ENCODE data around the gene SCN4B.

DNA sequence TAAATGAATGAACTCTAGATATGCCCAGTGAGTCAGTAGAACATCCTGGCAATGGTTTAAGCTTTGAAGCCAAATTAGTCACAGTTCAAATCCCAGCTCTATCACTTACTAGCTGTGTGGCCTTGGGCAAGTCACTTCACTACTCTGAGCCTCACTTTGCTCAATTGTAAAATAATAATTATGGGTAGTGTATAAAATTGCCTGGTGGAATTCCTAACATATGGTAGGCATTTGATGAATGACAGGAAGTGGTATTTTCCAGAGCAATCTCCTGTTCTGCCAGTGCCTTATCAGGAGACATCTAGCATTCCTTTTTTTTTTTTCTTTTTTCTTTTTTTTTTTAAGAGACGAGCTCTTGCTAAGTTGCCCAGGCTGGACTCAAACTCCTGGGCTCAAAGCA lies 13.0 kb downstream of the SCN4B start:
- TF ChIP-seq, protein P1, sequence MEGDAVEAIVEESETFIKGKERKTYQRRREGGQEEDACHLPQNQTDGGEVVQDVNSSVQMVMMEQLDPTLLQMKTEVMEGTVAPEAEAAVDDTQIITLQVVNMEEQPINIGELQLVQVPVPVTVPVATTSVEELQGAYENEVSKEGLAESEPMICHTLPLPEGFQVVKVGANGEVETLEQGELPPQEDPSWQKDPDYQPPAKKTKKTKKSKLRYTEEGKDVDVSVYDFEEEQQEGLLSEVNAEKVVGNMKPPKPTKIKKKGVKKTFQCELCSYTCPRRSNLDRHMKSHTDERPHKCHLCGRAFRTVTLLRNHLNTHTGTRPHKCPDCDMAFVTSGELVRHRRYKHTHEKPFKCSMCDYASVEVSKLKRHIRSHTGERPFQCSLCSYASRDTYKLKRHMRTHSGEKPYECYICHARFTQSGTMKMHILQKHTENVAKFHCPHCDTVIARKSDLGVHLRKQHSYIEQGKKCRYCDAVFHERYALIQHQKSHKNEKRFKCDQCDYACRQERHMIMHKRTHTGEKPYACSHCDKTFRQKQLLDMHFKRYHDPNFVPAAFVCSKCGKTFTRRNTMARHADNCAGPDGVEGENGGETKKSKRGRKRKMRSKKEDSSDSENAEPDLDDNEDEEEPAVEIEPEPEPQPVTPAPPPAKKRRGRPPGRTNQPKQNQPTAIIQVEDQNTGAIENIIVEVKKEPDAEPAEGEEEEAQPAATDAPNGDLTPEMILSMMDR (IDR thresholded peaks at IDR 0.05; ENCODE audit: extremely low read depth in 1 of 2, insufficient read depth in 1 of 2, low read depth in 1 of 2, low read length in 2 of 2) = no peak
- TF ChIP-seq POLR2A (IDR thresholded peaks at IDR 0.05; ENCODE audit: low read depth, low read length) (no peak), POLR2AphosphoS5 (IDR thresholded peaks at IDR 0.05; ENCODE audit: insufficient read depth, low read depth, low read length) (no peak)
